CD4-positive, alpha-beta T cell (primary cell): ENCODE data around the gene ZNF106. TPM values are rescaled to one million over a fixed set of nuclear protein-coding genes. Genes with fewer than 3 reads are reported as not detected.

ENCODE experiments used
- ATAC-seq: fragments of 200-7000 bp; cut with Tn5 transposase; one replicate; pipeline ENCODE4 v1.10.0; 2022; ENCODE audit warnings: mild to moderate bottlenecking; ENCODE audit not compliant: poor library complexity
- CTCF ChIA-PET: fragments of 350-600 bp; sonication (Branson Sonifier 250); formaldehyde crosslinking; loops from one replicate; lab custom pipeline; 2021; ENCODE audit warnings: antibody characterized with exemption, inconsistent platforms; lab: Charles Lee
- POLR2A ChIA-PET: fragments of 350-600 bp; sonication (Branson Sonifier 250); formaldehyde crosslinking; loops from one replicate; lab custom pipeline; 2021; ENCODE audit warnings: antibody characterized with exemption, inconsistent platforms; lab: Charles Lee
- DNase-seq, 14 experiments: peaks; one replicate each; pipeline ENCODE4 v3.0.0-alpha.2; 2013 to 2020; ENCODE audit warnings: mixed read lengths in 2 of 14
- H3K27ac ChIP-seq, 2 donors: one replicate each; pipeline versions ENCODE4 v1.5.1 to v1.7.0; 2013; ENCODE audit warnings: low read length in 2 of 2, low read depth in 1 of 2, mild to moderate bottlenecking in 1 of 2
- H3K27me3 ChIP-seq, 2 experiments: 1 replicate in 1 of 2; 2 replicates in 1 of 2; pipeline versions ENCODE4 v1.6.1 to v1.7.0; 2013; ENCODE audit warnings: low read length in 2 of 2, control low read depth in 1 of 2, mild to moderate bottlenecking in 1 of 2, moderate library complexity in 1 of 2; ENCODE audit not compliant: insufficient read depth in 2 of 2, control insufficient read depth in 1 of 2
- H3K36me3 ChIP-seq: one replicate; pipeline ENCODE4 v1.6.1; 2013; ENCODE audit warnings: low read length, control low read depth; ENCODE audit not compliant: insufficient read depth
- H3K4me1 ChIP-seq: one replicate; pipeline ENCODE4 v1.6.1; 2013; ENCODE audit warnings: low read length, control low read depth; ENCODE audit not compliant: insufficient read depth
- H3K4me3 ChIP-seq: one replicate; pipeline ENCODE4 v1.5.1; 2013; ENCODE audit warnings: mild to moderate bottlenecking, low read length, moderate library complexity
- H3K9me3 ChIP-seq, 2 experiments: 1 replicate in 1 of 2; 2 replicates in 1 of 2; pipeline versions ENCODE4 v1.6.1 to v1.7.0; 2013; ENCODE audit warnings: low read length in 2 of 2, mild to moderate bottlenecking in 2 of 2, control low read depth in 1 of 2, moderate library complexity in 1 of 2; ENCODE audit not compliant: control insufficient read depth in 1 of 2, insufficient read depth in 1 of 2
- H3K27ac Mint-ChIP-seq: one replicate; pipeline ENCODE4 v1.8.0; 2020; ENCODE audit warnings: mixed read lengths
- H3K27me3 Mint-ChIP-seq: one replicate; pipeline ENCODE4 v1.8.0; 2021; ENCODE audit warnings: mixed read lengths
- H3K36me3 Mint-ChIP-seq: one replicate; pipeline ENCODE4 v1.8.0; 2021; ENCODE audit warnings: low read depth, mixed read lengths
- H3K4me1 Mint-ChIP-seq: one replicate; pipeline ENCODE4 v1.8.0; 2021; ENCODE audit warnings: low read depth, mixed read lengths
- H3K4me3 Mint-ChIP-seq: one replicate; pipeline ENCODE4 v1.8.0; 2020; ENCODE audit warnings: mild to moderate bottlenecking, mixed read lengths
- H3K9me3 Mint-ChIP-seq: one replicate; pipeline ENCODE4 v1.8.0; 2020; ENCODE audit warnings: mixed read lengths
- intact Hi-C, 2 experiments: fragments of 100-400 bp; cut with DNase I in 1 of 2; cut with micrococcal nuclease in 1 of 2; formaldehyde crosslinking; loops; one replicate each; pipeline versions ENCODE4 v1.15.1 to v1.9.0; 2023 to 2025; cut with DNase I, micrococcal nuclease
- total RNA-seq, 174 experiments: library from RNA in 2 of 174; stranded (reverse) in 2 of 174; gene quantifications; one replicate each; pipeline ENCODE4 v1.2.3 and lab custom pipeline; 2021 to 2026
- TF ChIP-seq, protein P1 (sequence below): fragments of 200-600 bp; IDR thresholded peaks from one replicate; pipeline ENCODE4 v1.8.0; 2022; ENCODE audit warnings: antibody characterized with exemption, mild to moderate bottlenecking

The ZNF106 gene
- total RNA-seq, 2 experiments from 2014 or later, result 30.9 to 31.4 TPM

- no peaks in the 10 kb centered on the region for H3K9me3 Mint-ChIP-seq
- TF ChIP-seq, protein P1, sequence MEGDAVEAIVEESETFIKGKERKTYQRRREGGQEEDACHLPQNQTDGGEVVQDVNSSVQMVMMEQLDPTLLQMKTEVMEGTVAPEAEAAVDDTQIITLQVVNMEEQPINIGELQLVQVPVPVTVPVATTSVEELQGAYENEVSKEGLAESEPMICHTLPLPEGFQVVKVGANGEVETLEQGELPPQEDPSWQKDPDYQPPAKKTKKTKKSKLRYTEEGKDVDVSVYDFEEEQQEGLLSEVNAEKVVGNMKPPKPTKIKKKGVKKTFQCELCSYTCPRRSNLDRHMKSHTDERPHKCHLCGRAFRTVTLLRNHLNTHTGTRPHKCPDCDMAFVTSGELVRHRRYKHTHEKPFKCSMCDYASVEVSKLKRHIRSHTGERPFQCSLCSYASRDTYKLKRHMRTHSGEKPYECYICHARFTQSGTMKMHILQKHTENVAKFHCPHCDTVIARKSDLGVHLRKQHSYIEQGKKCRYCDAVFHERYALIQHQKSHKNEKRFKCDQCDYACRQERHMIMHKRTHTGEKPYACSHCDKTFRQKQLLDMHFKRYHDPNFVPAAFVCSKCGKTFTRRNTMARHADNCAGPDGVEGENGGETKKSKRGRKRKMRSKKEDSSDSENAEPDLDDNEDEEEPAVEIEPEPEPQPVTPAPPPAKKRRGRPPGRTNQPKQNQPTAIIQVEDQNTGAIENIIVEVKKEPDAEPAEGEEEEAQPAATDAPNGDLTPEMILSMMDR, result no peak
- Histone ChIP-seq H3K4me1 (no peaks in the 10 kb centered on the region), H3K36me3 (peaks cover 5% of the 10 kb centered on the region), H3K27ac (no peak overlapping the region), H3K27me3 (no peaks in the 10 kb centered on the region), H3K4me3 (no peak overlapping the region), H3K9me3 (no peaks in the 10 kb centered on the region)
- POLR2A ChIA-PET, result interaction anchor here (1.1 kb wide), 1 partner anchor 20 kb away, joined by 3 read pairs; no protein-coding TSS in a partner anchor
- no peak for ATAC-seq
- intact Hi-C loops, result no loop called here
- H3K27ac Mint-ChIP-seq, result peak overlapping the region; percentile 39
- DNase-seq, result no peak
- CTCF ChIA-PET, result no interaction called here
- peaks cover 25% of the 10 kb centered on the region for H3K4me1 Mint-ChIP-seq
- peaks cover 18% of the 10 kb centered on the region for H3K36me3 Mint-ChIP-seq
- H3K27me3 Mint-ChIP-seq, result no peaks in the 10 kb centered on the region
- H3K4me3 Mint-ChIP-seq, result no peak overlapping the region
Observed at GRCh38 chr15:42474827-42475226, 16.1 kb downstream of the ZNF106 start.

GRCh38 chr15:42471002-42471401, 19.9 kb downstream of the ZNF106 start:
- H3K36me3 ChIP-seq, result peaks cover 15% of the 10 kb centered on the region
- TF ChIP-seq, protein P1, result no peak
- intact Hi-C loops, result no loop called here
- Mint-ChIP-seq H3K27me3 (no peaks in the 10 kb centered on the region), H3K27ac (peak overlapping the region; percentile 32), H3K36me3 (peaks cover 34% of the 10 kb centered on the region), H3K4me1 (peaks cover 21% of the 10 kb centered on the region), H3K4me3 (no peak overlapping the region), H3K9me3 (no peaks in the 10 kb centered on the region)
- no peaks in the 10 kb centered on the region for H3K27me3 ChIP-seq
- H3K4me1 ChIP-seq, result no peaks in the 10 kb centered on the region
- H3K4me3 ChIP-seq, result no peak overlapping the region
- H3K27ac ChIP-seq, result no peak overlapping the region
- ChIA-PET CTCF (interaction anchor here (0.9 to 1.5 kb wide), 3 partner anchors 9 to 104 kb away, joined by 3 to 6 read pairs (median 3); partner anchors contain the start of genes STARD9 and ZNF106), POLR2A (no interaction called here)
- DNase-seq (no peak), ATAC-seq (no peak)
- H3K9me3 ChIP-seq, result no peaks in the 10 kb centered on the region

DNA sequence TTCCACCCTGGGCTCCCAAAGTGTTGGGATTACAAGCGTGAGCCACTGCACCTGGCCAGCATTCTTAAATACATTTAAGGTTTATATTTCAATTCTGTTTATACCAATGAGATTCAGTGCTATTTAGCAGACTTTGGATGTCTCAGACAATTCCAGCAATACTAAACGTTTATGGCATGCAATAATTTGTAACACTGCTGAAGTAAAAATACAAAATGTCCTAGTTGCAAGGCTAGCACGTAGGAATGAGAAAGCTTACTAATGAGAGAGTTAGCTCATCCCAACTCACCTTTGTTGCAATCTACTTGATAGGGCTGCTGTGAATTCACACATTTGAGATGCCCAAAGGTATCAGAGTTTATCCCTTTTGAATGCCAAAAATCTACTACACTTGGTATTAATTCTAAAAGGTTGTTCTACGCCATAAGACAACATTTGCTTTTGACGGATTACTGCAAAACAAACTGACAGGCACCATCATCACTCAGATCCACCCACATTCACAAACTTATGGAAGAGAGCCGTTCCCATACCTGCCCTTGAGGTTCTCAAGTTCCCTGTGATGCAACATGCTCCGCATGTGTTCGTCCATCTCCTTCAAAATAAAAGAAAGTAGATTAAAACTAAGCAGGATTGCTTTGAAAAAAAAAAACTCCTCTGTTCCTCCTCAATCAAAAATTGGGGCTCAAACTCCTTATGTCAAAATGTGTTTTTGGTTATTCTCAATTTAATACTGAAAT, 25.3 kb downstream of the ZNF106 start:
- TF ChIP-seq, protein P1, result no peak
- Histone ChIP-seq H3K27me3 (no peaks in the 10 kb centered on the region), H3K4me1 (no peaks in the 10 kb centered on the region), H3K27ac (no peak overlapping the region), H3K9me3 (no peaks in the 10 kb centered on the region), H3K36me3 (peaks cover 35% of the 10 kb centered on the region), H3K4me3 (no peak overlapping the region)
- Mint-ChIP-seq H3K4me3 (no peak overlapping the region), H3K9me3 (no peaks in the 10 kb centered on the region), H3K4me1 (peaks cover 12% of the 10 kb centered on the region), H3K27me3 (no peaks in the 10 kb centered on the region), H3K27ac (no peak overlapping the region), H3K36me3 (peaks cover 66% of the 10 kb centered on the region)
- CTCF ChIA-PET, result no interaction called here
- intact Hi-C loops, result no loop called here
- no peak for ATAC-seq
- no peak for DNase-seq
- POLR2A ChIA-PET, result no interaction called here
